Measurements from ENCODE around the gene LGALS14. TPM values are rescaled to one million over a fixed set of nuclear protein-coding genes. Genes with fewer than 3 reads are reported as not detected.

The LGALS14 gene
- total RNA-seq, 1 experiment from 2014 or later = not detected

DNA sequence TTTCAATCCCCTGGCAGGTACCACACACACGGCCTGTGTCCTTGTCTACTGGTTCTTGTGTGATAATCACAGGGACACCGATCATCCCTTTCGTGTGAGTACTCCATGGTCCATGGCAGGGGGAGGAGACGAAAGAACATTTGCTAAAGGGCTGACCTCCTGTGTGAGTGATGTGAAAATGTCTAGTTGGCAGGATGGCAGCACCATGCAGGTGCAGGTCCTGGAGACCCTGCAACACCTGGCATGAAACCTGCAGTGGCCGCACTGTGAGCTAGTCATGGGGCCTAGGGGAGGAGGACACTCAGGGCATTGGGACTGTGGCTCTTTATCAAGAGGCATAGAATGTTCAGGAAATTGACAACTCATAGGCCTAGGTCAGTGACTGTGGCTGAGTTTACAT, 22.9 kb upstream of the LGALS14 start:
- H3K27me3 ChIP-seq (ENCODE audit: insufficient read depth, low read length) = peaks cover 24% of the 10 kb centered on the region

DNA sequence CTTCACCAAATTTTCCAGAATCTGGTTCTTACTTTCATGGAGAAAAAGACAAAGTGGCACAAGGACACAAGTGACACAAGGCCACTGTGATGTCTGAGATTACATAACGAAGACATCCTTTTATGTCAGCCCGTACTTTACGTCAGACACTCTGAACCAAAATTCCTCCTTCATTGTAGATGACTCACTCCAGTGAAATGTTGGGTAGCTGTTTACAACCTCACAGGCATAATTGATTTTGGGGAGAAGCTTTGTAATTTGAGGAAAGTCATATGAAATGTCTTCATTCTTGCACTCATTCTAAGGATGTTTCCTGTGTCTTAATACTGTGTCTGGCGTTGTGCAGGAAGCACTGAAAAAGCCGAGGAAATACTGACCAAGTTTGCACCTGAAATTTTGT, 20.0 kb upstream of the LGALS14 start:
- Histone ChIP-seq H3K4me1 (ENCODE audit: control insufficient read depth in 1 of 2, insufficient read depth in 2 of 2, low read length in 2 of 2) (no peaks in the 10 kb centered on the region), H4K20me1 (ENCODE audit: insufficient read depth) (no peaks in the 10 kb centered on the region), H3K9me2 (ENCODE audit: insufficient read depth) (no peaks in the 10 kb centered on the region), H3K4me2 (ENCODE audit: low read length) (no peak overlapping the region), H3K27ac (ENCODE audit: low read depth, low read length) (no peak overlapping the region), H3K9me3 (ENCODE audit: control insufficient read depth in 1 of 2, insufficient read depth in 1 of 2, low read depth in 1 of 2, low read length in 2 of 2) (no peaks in the 10 kb centered on the region), H2AFZ (ENCODE audit: low read depth, low read length, poor library complexity, severe bottlenecking) (no peak overlapping the region), H3K36me3 (ENCODE audit: control insufficient read depth in 1 of 2, insufficient read depth in 2 of 2, low read length in 2 of 2) (no peaks in the 10 kb centered on the region), H3K4me3 (replicated peaks in 1 of 2; ENCODE audit: low read depth in 1 of 2, low read length in 2 of 2) (no peak overlapping the region), H3K9ac (ENCODE audit: low read length) (no peak overlapping the region), H3K79me2 (ENCODE audit: insufficient read depth, low read length) (no peaks in the 10 kb centered on the region), H3K27me3 (ENCODE audit: insufficient read depth, low read length) (peaks cover 22% of the 10 kb centered on the region)
- no peak for DNase-seq (ENCODE audit: low read depth, low spot score)
- no TSS peak for BruUV-seq (replicated peaks)
- ChIA-PET CTCF (no interaction called here), RAD21 (ENCODE audit: low non-redundant PET in 1 of 2, low total read pairs in 2 of 2, uncharacterized antibody in 2 of 2, unreplicated experiment in 2 of 2) (no interaction called here), POLR2A (no interaction called here)
- no peak for ATAC-seq
- intact Hi-C loops (cut with micrococcal nuclease) = no loop called here
- no peak for TF ChIP-seq YY1 (IDR thresholded peaks at IDR 0.05; ENCODE audit: extremely low read depth, insufficient replicate concordance, low read depth, low read length)
- no peak for TF ChIP-seq FOSL1 (IDR thresholded peaks at IDR 0.05; ENCODE audit: low read depth)
- no peak for TF ChIP-seq EZH2 (IDR thresholded peaks at IDR 0.05)
- TF ChIP-seq SP1 (IDR thresholded peaks at IDR 0.05; ENCODE audit: low read depth) = no peak
- TF ChIP-seq EZH2phosphoT487 (IDR thresholded peaks at IDR 0.05; ENCODE audit: borderline replicate concordance) = no peak
- no peak for TF ChIP-seq ZNF274 (IDR thresholded peaks at IDR 0.05; ENCODE audit: low read depth, low read length)
- no peak for TF ChIP-seq ZFX (IDR thresholded peaks at IDR 0.05)
- no peak for TF ChIP-seq CBX3 (IDR thresholded peaks at IDR 0.05; ENCODE audit: low read depth)
- TF ChIP-seq TCF7L2 (IDR thresholded peaks at IDR 0.05; ENCODE audit: borderline replicate concordance, extremely low read depth, insufficient read depth, insufficient read length) = no peak
- TF ChIP-seq, protein P1, sequence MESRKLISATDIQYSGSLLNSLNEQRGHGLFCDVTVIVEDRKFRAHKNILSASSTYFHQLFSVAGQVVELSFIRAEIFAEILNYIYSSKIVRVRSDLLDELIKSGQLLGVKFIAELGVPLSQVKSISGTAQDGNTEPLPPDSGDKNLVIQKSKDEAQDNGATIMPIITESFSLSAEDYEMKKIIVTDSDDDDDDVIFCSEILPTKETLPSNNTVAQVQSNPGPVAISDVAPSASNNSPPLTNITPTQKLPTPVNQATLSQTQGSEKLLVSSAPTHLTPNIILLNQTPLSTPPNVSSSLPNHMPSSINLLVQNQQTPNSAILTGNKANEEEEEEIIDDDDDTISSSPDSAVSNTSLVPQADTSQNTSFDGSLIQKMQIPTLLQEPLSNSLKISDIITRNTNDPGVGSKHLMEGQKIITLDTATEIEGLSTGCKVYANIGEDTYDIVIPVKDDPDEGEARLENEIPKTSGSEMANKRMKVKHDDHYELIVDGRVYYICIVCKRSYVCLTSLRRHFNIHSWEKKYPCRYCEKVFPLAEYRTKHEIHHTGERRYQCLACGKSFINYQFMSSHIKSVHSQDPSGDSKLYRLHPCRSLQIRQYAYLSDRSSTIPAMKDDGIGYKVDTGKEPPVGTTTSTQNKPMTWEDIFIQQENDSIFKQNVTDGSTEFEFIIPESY (IDR thresholded peaks at IDR 0.05; ENCODE audit: extremely low read depth, insufficient replicate concordance, low read length) = no peak
- TF ChIP-seq JUND (IDR thresholded peaks at IDR 0.05) = no peak
- TF ChIP-seq POLR2A (IDR thresholded peaks at IDR 0.05; ENCODE audit: borderline replicate concordance, extremely low read depth, insufficient read depth, insufficient read length) = no peak
- TF ChIP-seq, protein P2, sequence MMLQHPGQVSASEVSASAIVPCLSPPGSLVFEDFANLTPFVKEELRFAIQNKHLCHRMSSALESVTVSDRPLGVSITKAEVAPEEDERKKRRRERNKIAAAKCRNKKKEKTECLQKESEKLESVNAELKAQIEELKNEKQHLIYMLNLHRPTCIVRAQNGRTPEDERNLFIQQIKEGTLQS (IDR thresholded peaks at IDR 0.05) = no peak

More for the DNA sequence above, 22.9 kb upstream of the LGALS14 start:
- H3K4me1 ChIP-seq (ENCODE audit: control insufficient read depth in 1 of 2, insufficient read depth in 2 of 2, low read length in 2 of 2) = peaks cover 0 to 3% of the 10 kb centered on the region in 2 experiments; a peak in 1 of 4 replicates
- CTCF ChIA-PET = no interaction called here
- H3K4me2 ChIP-seq (ENCODE audit: low read length) = no peak overlapping the region
- H3K79me2 ChIP-seq (ENCODE audit: insufficient read depth, low read length) = no peaks in the 10 kb centered on the region
- no peaks in the 10 kb centered on the region for H3K36me3 ChIP-seq (ENCODE audit: control insufficient read depth in 1 of 2, insufficient read depth in 2 of 2, low read length in 2 of 2)
- no TSS peak for BruUV-seq (replicated peaks)
- H4K20me1 ChIP-seq (ENCODE audit: insufficient read depth) = no peaks in the 10 kb centered on the region
- ATAC-seq (no peak), DNase-seq (ENCODE audit: low read depth, low spot score) (no peak)
- POLR2A ChIA-PET = no interaction called here
- RAD21 ChIA-PET (ENCODE audit: low non-redundant PET in 1 of 2, low total read pairs in 2 of 2, uncharacterized antibody in 2 of 2, unreplicated experiment in 2 of 2) = no interaction called here
- no peak overlapping the region for H2AFZ ChIP-seq (ENCODE audit: low read depth, low read length, poor library complexity, severe bottlenecking)
- H3K27ac ChIP-seq (ENCODE audit: low read depth, low read length) = no peak overlapping the region
- intact Hi-C loops (cut with micrococcal nuclease) = no loop called here
- TF ChIP-seq TCF7L2 (IDR thresholded peaks at IDR 0.05; ENCODE audit: borderline replicate concordance, extremely low read depth, insufficient read depth, insufficient read length) (no peak), ZNF274 (IDR thresholded peaks at IDR 0.05; ENCODE audit: low read depth, low read length) (no peak), EZH2 (IDR thresholded peaks at IDR 0.05) (no peak), FOSL1 (IDR thresholded peaks at IDR 0.05; ENCODE audit: low read depth) (no peak), ELF1 (IDR thresholded peaks at IDR 0.05; ENCODE audit: borderline replicate concordance, low read depth) (no peak), CEBPB (IDR thresholded peaks at IDR 0.05; ENCODE audit: low read depth) (no peak), EZH2phosphoT487 (IDR thresholded peaks at IDR 0.05; ENCODE audit: borderline replicate concordance) (no peak), YY1 (IDR thresholded peaks at IDR 0.05; ENCODE audit: extremely low read depth, insufficient replicate concordance, low read depth, low read length) (no peak)
- no peak overlapping the region for H3K9ac ChIP-seq (ENCODE audit: low read length)
- H3K9me3 ChIP-seq (ENCODE audit: control insufficient read depth in 1 of 2, insufficient read depth in 1 of 2, low read depth in 1 of 2, low read length in 2 of 2) = no peaks in the 10 kb centered on the region
- H3K4me3 ChIP-seq (replicated peaks in 1 of 2; ENCODE audit: low read depth in 1 of 2, low read length in 2 of 2) = no peak overlapping the region
- no peaks in the 10 kb centered on the region for H3K9me2 ChIP-seq (ENCODE audit: insufficient read depth)
